Jurkat, Clone E6-1 (cell line): ENCODE results near the gene RHOXF1. TPM values are rescaled to one million over a fixed set of nuclear protein-coding genes. Genes with fewer than 3 reads are reported as not detected.
A peak's percentile ranks its signal among the peaks of the same experiment; 100 is the strongest.
"Not testable (repeated sequence)": the region's sequence is repeated elsewhere in the genome, so short reads cannot be mapped to it uniquely, and the experiment has no call there.

Experiments used
- DNase-seq: peaks from one replicate; pipeline ENCODE4 v3.0.0-alpha.2; 2011; ENCODE audit warnings: low read depth, low spot score
- H3K4me3 ChIP-seq: 2 replicates; pipeline ENCODE4 v1.5.1; 2011; ENCODE audit warnings: mild to moderate bottlenecking, low read length, control low read depth, moderate library complexity
- polyA plus RNA-seq: library from polyadenylated mRNA; unstranded; fragments of >200 nt; gene quantifications from one replicate; pipeline ENCODE4 v1.2.1, GENCODE V29; 2012; ENCODE audit warnings: missing spikeins; ENCODE audit not compliant: insufficient read length, insufficient read depth

The RHOXF1 gene
- not detected for polyA plus RNA-seq

- DNase-seq, result no peak
- no peak within 1 kb of the TSS for H3K4me3 ChIP-seq
Measured at GRCh38 chrX:120115438-120115963, at the start of gene RHOXF1. Gene RHOXF1, minus strand, starts transcription at chrX:120115913. Its CDS starts 51 bp downstream, at chrX:120115862.

DNA sequence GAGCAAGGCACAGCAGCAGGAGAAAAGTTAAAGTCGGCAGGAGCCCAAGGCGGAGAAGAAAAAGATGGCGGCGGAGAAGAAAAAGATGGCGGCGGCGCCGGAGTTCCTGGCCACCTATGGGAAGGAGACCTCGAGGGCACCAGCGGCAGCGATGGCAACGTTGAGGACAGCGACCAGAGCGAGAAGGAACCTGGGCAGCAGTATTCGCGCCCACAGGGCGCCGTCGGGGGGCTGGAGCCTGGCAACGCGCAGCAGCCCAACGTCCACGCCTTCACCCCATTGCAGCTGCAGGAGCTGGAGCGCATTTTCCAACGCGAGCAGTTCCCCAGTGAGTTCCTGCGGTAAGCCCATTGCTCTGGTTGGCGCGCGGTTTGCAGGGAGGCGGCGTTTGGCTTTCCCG lies 43.4 kb upstream of the RHOXF1 start:
- H3K4me3 ChIP-seq, DNase-seq: not testable (repeated sequence)

DNA sequence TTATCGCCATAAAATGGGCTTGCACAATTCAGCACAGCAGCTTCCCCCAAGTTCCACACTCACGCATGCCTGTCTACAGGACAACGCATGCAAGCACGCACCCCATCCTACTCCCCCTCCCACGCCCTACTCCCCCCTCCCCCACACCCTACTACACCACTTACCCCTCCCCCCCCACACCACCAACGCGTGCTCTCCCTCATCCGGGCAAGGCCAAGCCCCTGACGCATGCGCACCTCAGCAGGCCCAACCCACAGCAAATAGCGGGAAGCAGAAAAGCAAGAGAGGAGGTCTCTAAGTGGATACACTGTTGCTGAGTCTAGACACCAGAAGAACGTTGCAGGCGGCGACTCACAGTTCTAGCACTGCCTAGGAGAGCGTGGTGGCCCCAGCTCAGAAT lies 42.6 kb upstream of the RHOXF1 start, which contains the start of gene RHOXF2:
TSS of gene RHOXF2 (plus strand) at position 301 of the 400 bp plus-strand sequence. CDS start 138 bp downstream, outside the sequence.
- DNase-seq, H3K4me3 ChIP-seq: not testable (repeated sequence)

DNA sequence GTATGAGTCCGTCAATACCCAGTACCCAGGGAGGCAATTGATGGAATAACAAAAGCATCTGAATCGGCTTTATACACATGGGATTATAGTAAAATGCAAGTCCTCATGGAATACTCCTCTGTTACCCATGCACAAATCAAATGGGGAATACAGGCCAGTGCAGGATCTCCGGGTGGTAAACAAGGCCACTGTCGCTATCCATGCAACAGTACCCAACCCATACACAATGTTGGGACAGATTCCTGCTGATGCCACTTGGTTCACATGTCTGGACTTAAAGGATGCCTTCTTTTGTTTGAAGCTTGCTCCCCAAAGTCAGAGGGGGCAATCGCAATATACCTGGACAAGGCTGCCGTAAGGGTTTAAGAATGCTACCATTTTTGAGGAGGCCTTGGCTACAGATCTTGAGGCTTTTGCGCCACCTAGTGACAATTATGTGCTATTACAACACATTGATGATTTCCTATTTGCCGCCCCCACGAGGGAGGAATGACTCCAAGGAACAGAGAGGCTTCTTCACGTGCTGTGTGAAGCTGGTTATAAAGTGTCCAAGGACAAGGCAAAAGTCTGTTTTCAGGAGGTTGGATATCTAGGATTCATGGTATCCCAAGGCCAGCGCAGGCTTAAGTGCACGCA lies 34.5 kb upstream of the RHOXF1 start:
- not testable (repeated sequence) for H3K4me3 ChIP-seq, DNase-seq

DNA sequence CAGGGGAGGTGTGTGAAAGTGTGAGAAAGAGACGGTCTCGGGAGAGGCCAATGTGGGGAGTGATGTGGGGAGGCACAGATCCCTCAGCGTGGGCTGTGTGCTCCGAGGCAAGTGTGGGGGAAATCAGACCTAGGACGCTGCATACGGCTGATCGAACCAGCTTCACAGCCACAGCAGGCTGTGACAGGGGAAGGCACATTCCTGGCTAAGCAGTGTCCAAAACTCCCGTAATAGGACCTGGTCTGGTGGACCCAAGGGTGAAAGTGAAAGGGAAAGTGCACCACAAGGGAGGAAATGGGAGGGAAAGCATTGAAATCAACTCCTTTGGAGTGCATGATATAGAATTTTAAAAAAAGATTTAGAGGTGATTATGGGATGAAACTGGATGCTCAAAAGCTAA lies 31.8 kb upstream of the RHOXF1 start:
- H3K4me3 ChIP-seq, result no peak overlapping the region
- no peak for DNase-seq

DNA sequence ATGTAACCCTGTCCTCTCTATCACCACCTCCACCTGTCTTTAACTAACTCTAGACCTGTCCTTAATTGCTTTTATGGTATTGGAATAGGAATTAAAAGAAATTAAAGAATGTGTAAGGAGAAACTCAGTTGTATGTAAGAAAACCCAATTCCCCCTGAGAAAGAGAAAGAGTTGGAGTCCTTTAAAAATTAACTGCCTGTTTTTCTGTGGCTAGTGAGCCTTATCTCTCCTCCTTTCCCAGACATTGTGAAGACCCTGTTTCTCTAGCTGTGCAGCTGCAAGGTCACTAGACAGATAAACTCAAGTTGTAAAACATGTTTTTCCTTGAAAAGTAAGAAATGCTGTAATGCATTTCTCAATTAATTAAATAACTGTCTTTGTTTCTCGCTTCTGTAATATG lies 30.6 kb upstream of the RHOXF1 start:
- DNase-seq, result not testable (repeated sequence)

DNA sequence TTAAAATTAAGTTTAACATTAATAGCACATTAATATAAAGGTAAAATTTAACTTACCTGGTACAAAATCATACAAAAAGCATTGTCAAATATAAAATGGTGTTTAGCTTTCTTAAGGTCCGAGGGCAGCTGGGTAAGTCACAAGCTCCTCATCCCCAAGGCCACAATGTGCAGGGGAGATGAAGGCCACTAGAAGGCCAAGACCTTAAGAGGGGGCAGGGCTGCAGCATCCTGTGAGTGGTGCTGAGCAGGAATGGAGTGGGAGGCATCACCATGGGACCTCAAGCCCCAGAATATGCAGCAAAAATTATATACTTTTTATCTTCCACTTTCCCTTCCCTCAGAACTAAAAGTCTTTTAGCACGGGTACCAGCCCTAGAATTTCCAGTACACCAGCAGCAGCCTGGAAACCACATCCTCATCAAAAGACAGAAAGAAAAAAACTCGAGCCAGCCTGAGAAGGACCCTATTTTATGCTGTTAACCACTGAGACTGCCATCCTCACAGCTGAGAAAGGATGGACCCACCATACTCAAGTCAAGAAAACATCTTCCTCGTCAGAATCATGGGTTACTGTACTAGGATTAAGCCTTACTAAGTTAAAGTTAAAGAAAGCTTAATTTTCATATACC lies 29.7 kb upstream of the RHOXF1 start:
- H3K4me3 ChIP-seq, result no peak overlapping the region
- peak; percentile 70 for DNase-seq

More for the DNA sequence above, 30.6 kb upstream of the RHOXF1 start:
- H3K4me3 ChIP-seq, result not testable (repeated sequence)

DNA sequence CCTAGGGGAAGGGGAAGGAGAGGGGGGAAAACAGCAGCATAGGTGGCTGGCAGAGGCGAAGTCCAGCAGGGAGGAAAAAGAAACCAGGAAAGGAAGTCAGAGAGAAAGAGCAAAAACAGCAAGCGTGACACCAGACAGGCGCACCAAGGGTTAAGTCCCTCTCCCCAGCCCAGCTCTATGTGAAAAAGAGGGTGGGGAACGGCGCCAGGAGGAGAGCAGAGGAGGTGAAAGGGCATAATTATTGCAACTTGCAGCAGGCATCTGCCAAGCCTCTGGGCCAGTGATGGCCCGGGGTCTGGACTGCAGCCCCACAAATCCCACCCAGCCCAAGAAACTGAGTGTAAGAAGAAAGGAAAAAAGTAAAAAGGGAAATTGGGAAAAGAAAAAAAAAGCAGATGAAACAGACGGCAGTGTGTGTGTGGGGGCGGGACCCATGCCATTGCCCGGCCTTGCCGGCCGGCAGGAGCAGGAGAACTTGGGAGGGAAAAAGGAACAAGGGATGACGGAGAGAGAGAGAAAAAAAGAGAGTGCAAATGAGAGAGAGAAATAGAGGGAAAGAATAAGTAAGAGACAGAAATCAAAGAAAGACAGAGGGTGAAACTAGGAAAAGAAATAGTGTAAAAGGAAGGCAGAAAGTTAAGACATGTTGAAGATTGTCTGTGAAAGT lies 28.6 kb upstream of the RHOXF1 start:
- DNase-seq, result no peak
- no peak overlapping the region for H3K4me3 ChIP-seq

DNA sequence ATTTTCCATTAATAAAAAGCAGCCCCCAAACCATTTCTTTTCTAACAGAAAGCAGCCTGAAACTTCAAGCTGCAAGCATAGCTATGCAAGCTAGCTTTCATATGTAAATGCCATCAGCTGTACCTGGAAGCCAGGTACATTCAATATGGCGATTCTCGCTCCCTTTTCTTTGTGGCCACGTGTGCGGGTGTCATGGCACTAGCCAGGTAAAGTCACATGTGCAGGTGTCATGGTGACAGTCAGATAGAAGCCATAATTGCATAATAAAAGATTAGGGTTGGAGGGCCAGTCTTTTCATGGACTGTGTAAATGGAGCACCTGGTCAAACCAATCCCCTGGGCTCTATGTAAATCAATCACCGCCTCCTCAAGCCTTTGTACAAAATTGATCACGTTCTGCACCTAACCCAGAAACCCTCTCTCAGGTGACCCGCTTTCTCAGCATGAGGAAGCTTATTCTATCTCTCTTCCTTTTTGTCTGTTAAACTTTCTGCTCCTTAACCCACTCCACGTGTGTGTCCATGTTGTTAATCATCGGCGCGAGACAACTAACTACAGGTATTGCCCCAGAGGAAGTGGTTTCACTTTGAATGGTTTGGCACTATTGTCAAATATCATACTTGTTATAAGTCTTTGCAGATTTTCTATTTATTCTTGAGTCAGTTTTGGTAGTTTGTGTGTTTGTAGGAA lies 24.7 kb upstream of the RHOXF1 start:
- H3K4me3 ChIP-seq, result no peak overlapping the region
- no peak for DNase-seq

DNA sequence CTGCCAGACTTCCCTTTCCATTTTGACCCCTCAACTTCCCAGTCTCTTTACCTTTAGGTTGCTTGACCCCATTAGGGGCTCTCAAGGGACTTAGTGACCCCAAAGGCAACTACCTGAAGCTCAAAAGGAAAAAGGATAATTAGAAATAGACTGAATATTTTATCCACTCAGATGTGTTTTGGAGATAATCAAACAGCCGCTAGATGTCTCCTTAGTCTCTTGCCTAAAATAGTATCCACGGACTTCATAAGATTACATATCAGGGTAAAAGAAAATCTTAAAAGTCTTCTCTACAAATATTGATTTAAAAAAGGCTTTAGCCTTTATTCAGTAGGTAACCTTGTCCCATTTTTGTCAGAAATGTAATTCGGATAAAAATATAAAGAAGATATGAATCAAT lies 21.7 kb upstream of the RHOXF1 start:
- no peak overlapping the region for H3K4me3 ChIP-seq
- no peak for DNase-seq

- no peak overlapping the region for H3K4me3 ChIP-seq
- DNase-seq, result no peak
Measured at GRCh38 chrX:120136840-120137239, 21.1 kb upstream of the RHOXF1 start.

DNA sequence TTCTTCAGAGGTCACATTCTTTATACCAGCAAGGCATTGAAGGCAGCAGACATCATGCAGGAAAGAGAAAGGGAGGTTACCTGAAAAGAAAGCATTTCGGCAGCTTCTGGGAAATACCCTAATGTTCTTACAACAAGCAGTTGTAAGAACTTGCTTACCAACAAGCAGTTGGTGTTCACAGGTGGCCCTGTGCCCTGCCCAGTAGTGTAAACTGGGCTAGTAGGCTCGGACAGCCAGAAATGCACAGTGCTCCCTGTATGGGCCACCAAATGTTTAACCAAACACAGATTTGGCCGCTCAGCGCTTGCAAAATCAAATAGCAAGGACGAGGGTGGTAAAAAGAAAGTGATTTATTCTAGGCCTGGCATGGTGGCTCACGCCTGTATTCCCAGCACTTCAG lies 20.4 kb upstream of the RHOXF1 start:
- no peak for DNase-seq
- H3K4me3 ChIP-seq, result no peak overlapping the region

- not testable (repeated sequence) for H3K4me3 ChIP-seq, DNase-seq
Measured at GRCh38 chrX:120128306-120128846, 12.7 kb upstream of the RHOXF1 start.

DNA sequence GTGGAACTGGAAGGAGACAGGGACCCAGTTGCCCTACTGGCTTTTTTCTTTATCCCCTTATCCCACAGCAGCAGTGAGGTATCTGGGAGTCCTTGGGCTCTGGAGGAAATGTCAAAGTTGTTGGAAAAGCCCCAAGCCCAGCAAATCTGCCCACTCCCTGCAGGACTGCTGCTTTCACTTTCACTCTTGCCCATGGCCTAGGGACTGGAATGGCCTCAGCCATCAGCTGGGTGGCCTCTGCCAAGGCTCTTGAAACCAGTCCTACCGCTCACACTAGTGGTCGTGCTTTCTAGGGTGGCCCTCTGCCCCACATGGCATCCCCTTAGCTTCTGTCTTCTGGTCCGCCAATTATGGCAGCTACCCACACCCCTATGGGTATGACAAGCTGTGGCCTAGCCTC lies 9.7 kb upstream of the RHOXF1 start:
- H3K4me3 ChIP-seq, result no peak overlapping the region
- DNase-seq, result no peak

DNA sequence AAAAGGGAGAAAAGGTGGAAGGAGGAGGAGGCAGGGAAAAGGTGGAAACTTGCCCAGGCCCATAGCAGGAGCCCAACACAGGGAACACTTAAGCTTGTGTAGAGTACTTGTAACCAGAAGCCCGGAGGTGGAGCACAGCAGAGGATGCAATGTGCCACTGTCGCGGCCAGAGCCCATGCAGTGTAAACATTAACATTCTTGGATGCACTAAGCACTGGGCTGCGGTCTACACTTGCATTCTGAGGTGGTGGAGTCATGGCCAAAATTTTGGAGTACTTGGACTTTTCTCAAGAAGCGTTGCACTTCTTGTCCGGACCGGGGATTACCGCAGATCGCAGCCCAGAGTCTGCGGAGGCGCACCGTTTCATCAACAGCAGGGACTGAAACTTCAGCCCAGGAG lies 4.5 kb upstream of the RHOXF1 start:
- no peak overlapping the region for H3K4me3 ChIP-seq
- no peak for DNase-seq

DNA sequence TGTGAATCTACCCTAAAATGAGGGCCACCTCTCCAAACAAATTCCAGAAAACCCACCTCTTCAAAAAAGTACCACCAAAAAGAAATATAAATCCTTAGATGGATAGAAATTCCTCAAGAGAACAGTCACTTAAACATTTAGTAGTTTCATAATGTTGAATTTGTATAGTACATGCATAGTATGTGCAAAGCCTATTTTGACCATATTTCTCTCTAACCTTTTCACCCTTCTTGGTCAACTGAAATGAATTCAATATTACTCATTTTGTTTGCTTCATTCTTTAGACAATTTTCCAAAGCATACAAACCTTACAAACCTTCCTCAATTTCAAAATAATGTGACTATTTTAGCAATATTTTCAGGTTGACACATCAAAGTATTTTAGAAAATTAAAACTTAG lies 4.1 kb downstream of the RHOXF1 start:
- no peak overlapping the region for H3K4me3 ChIP-seq
- no peak for DNase-seq

DNA sequence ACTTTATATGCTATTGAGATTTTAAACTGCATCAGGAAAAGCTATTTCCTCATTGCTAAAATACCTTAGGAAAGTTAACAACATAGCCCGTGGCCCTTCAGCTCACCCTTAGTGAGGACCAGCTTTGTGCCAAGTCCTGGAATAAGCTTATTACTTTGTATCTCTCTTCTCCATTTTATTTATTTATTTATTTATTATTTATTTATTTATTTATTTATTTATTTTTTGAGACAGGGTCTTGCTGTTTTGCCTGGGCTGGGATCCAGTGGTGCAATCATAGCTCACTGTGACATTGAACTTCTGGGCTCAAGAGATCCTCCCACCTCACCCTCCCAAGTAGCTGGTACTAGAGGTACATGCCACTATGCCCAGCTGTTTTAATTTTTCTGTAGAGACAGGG lies 6.3 kb downstream of the RHOXF1 start:
- DNase-seq, result no peak
- no peak overlapping the region for H3K4me3 ChIP-seq

DNA sequence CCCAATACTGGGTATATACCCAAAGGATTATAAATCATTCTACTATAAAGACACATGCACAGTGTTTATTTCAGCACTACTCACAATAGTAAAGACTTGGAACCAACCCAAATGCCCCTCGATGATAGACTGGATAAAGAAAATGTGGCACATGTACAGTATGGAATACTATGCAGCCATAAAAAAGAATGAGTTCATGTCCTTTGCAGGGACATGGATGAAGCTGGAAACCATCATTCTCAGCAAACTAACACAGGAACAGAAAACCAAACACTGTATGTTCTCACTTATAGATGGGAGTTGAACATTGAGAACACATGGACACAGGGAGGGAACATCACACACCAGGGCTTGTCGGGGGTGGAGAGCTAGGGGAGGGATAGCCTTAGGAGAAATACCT lies 11.0 kb downstream of the RHOXF1 start:
- H3K4me3 ChIP-seq, DNase-seq: not testable (repeated sequence)

DNA sequence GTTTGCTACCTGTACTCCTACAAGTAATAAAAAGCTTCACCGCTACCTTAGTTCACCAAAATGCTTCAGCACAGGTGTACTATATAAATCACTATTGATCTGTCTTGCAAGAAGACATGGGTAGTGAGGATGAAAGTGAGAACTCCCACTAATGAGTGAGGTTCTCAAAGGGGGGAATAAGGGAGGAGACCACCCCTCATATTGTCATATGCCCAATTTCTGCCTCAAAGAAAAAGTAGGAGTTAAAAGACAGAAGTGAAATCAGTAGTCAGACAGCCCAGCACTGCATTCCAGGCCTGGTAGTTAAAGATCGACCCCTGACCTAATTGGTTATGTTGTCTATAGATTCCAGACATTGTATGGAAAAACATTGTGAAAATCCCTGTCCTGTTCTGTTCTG lies 14.7 kb downstream of the RHOXF1 start:
- not testable (repeated sequence) for H3K4me3 ChIP-seq, DNase-seq
